Ramos (cell line): ENCODE measurements around the gene PTS.

ENCODE experiments used
- in situ Hi-C: fragments of 300-500 bp; cut with MboI; formaldehyde crosslinking; loops from one replicate; pipeline ENCODE4 v1.14.3; 2022; ENCODE audit warnings: low sequenced_read_pairs; ENCODE audit not compliant: unreplicated experiment

The PTS gene

GRCh38 chr11:112253605-112254242, 27.5 kb downstream of the PTS start:
- in situ Hi-C loops: no loop called here

DNA sequence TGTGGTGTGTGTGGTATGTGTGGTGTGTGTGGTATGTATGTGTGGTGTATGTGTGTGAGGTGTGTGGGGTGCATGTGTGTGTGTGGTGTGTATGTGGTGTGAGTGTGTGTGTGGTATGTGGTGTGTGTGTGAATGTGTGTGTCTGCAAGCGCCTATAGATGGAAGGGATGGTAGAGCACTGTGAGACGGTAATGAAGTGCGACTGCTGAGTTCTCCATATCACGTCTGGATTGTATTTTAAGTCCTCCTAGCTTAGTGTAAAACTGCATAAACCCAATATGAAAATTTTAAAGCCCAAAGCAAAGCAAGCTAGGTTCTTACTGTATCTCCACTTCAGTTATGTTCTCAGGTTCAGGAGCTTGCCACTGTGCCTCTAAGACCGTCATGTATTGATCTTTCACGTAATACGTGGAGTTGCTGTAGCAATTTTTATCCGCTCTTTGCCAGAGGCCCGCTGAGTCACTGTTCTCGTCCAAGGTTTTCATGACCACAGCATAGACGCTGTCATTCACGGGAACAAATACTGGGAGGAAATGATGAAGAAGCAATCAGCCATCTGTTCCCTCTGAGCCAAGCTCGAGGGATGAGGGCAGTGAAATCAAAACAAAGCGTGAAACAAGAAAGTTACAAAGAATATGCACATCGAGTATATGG, 29.0 kb downstream of the PTS start:
- in situ Hi-C loops: no loop called here

DNA sequence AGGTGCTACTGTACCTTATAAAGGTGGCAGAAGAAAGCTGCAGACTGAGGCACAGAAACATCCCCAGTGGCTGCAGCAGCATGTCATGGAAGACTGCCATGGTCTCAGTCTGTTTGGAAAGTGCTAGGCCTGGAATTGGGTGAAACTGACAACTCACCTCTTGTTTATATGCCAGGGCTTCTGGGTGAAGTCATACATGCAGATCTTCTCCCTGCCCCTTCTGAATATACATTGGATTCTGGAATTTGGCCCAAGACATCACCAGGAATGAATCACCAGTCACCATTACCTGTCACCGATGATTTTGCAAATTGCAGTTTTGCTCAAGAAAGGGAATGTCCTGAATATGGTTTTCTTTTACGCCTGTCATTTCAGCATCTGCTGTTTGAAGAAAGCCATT, 34.3 kb downstream of the PTS start, which contains the start of gene PLET1:
TSS of gene PLET1 (minus strand) at position 371 of the 400 bp plus-strand sequence. CDS start at position 100, 271 bp downstream.
- in situ Hi-C loops: no loop called here

GRCh38 chr11:112265659-112266409, 39.6 kb downstream of the PTS start:
- in situ Hi-C loops: no loop called here

DNA sequence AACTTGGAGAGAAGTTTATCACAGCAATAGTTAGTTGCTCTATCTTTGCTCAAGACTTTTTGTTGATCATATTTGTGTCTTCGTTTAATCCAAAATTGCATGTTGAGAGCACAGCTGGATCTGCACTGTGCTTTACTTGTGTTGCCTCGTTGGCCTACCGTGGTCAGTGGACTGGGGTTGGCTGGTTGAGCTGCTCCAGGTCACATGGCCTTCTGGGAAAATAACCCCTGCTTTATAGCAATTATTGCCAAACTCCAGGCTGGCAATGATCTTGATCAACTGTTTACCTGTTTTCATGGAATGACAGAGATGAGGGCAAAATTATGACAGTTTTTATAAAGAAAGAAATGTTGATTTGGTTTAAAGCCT, 40.2 kb downstream of the PTS start:
- in situ Hi-C loops: no loop called here

DNA sequence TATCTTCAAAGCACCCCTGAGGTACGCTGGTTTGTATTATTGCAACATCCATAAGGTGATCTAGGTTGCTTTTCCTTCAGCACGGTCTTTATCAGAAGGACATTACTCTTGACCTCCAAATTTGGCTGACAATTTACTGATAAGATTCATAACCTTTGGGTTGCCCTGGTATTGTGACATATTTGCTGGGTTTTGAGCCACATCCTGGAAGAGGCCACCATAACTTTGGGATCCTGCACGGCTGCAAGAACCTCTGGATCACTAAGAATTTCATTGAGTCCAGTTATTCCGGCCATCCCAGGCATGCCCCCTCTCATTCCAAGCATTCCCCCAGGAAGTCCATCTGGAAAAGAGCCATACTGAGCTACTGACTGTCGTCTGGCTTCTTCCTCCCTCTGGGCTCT, 41.0 kb downstream of the PTS start:
- in situ Hi-C loops: no loop called here

DNA sequence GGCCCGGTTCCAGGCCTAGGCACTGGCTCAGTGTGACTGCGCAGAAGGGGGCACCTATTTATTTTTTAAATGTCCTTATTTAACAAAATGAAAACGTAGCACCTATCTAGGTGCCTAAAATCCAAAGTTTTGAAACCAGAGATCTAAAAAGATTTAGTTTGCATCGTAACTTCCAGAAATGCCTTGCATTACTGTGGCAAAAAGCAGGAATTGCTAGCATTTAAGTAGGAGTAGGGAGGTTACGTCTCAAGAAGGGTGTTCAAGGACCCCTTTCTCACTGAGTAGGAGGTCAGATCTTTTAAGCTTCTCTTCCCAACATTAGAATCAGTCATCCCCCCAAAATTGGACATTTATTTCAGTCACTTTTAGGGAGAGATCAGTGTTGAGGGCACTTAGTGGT, 42.2 kb downstream of the PTS start:
- in situ Hi-C loops: no loop called here

DNA sequence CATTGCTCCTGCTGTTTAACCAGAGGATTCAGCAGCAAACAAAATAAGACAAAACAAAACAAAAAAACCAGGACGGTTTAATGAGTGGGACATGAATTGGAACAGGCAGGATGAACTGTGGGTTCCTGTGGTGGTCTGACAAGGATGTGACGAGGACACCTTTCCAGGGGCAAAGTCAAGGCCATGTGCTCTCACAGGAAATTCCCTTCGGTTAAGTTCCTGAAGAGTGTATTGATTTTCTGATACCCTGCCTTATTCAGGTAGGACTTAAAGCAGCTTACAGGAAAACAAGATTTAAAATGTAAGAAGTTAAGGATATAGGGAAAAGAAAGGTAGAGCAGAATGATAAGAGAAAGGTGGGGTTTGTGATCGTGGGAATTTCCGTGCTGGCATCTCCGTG, 42.9 kb downstream of the PTS start:
- in situ Hi-C loops: no loop called here

GRCh38 chr11:112270551-112271180, 44.4 kb downstream of the PTS start:
- in situ Hi-C loops: no loop called here

GRCh38 chr11:112271242-112271641, 45.0 kb downstream of the PTS start:
- in situ Hi-C loops: no loop called here

- in situ Hi-C loops: no loop called here
Observed at GRCh38 chr11:112273066-112273465, 46.8 kb downstream of the PTS start.

GRCh38 chr11:112274007-112274783, 48.0 kb downstream of the PTS start:
- in situ Hi-C loops: no loop called here

DNA sequence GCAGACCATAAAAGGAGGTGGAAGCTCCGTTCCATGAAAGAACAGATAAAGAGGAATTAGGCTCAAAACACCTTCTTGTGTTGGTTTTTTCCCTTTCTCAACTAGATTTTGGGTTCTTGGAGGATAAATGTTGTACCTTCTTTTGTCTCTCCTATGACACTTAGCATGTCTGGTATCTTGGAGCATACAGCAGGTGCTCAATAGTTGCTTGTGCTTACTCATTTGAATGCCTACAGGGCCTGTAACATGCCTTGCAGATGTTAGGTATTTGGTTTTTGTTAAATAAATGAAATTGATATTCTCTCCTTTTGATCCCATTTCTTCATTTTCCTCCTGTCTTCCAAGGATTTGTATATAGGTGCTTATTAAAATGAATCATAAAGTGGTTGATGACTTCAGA, 50.8 kb downstream of the PTS start:
- in situ Hi-C loops: loop anchor here (25.0 kb wide), 1 partner anchor 1010 kb away; no protein-coding TSS in a partner anchor

DNA sequence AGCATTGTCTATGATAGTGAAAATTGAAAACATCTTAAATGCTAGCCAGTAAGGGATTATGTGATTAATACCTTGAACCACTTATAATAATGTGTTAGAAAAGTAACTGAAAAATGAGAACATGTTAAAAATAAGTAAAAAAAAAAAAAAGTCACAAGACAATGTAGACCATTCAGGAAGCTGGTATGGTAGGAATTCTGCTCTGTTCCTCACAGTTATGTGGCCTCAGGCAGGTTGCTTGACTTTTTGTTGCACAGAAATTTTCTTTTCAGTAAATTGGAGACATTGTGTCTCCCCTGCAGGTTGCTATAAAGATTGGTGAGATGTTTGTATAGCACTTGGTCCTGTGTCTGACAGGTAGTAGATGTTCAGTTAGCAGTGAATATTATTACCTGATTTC, 51.7 kb downstream of the PTS start:
- in situ Hi-C loops: loop anchor here (25.0 kb wide), 1 partner anchor 1009 kb away; no protein-coding TSS in a partner anchor

GRCh38 chr11:112278803-112279202, 52.6 kb downstream of the PTS start:
- in situ Hi-C loops: loop anchor here (25.0 kb wide), 1 partner anchor 1008 kb away; no protein-coding TSS in a partner anchor

DNA sequence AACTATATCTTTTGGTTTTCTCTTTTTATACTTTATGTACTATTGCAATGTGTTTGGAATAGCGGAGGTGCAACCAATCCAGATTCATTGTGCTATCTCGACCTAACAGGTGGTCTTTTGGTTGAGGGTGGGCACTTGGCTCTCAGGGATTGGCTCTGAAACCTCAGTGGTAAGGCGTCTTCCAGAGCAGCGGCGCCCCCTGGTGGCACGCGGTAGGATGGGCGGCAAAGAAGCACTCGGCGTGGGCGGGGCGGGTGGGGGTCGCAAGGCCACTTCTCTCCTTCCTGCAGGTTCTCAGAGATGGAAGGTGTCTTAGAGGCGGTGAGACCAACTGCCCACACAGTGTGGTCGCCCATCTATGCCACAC, 53.7 kb downstream of the PTS start:
- in situ Hi-C loops: loop anchor here (5.0 to 25.0 kb wide), 2 partner anchors 58 to 1007 kb away; no protein-coding TSS in a partner anchor

GRCh38 chr11:112280268-112281126, 54.3 kb downstream of the PTS start:
- in situ Hi-C loops: loop anchor here (5.0 to 25.0 kb wide), 2 partner anchors 58 to 1007 kb away; no protein-coding TSS in a partner anchor

GRCh38 chr11:112281726-112282125, 55.5 kb downstream of the PTS start:
- in situ Hi-C loops: loop anchor here (5.0 to 25.0 kb wide), 2 partner anchors 59 to 1006 kb away; no protein-coding TSS in a partner anchor
